GM18517 (cell line): Measurements from ENCODE around the gene UGT1A10.

Source experiments
- ATAC-seq: cut with Tn5 transposase; IDR thresholded peaks from one replicate; pipeline ENCODE4 v1.9.1; 2021; ENCODE audit warnings: mild to moderate bottlenecking, moderate library complexity; ENCODE audit not compliant: unreplicated experiment

UGT1A10 gene

GRCh38 chr2:233819884-233820773 lies 183.9 kb downstream of the UGT1A10 start:
- no peak for ATAC-seq

- no peak for ATAC-seq
These were observed 184.5 kb downstream of the UGT1A10 start for GRCh38 chr2:233820774-233821105.

- no peak for ATAC-seq
These were observed 184.9 kb downstream of the UGT1A10 start for GRCh38 chr2:233821196-233821595.

GRCh38 chr2:233821709-233822100 lies 185.5 kb downstream of the UGT1A10 start:
- no peak for ATAC-seq

- ATAC-seq, result no peak
These were observed 186.0 kb downstream of the UGT1A10 start for GRCh38 chr2:233822101-233822771.
